Measurements from ENCODE around the gene CAPNS2. TPM values are rescaled to one million over a fixed set of nuclear protein-coding genes. Genes with fewer than 3 reads are reported as not detected.

Gene CAPNS2
- total RNA-seq, 4 donors from 2014 or later = 139 to 168 (median 163) TPM

- intact Hi-C loops (cut with DNase I; ENCODE audit: low total_unique reads) = no loop called here
- no peak for TF ChIP-seq POLR2A (IDR thresholded peaks at IDR 0.05)
- no peak for TF ChIP-seq CTCF (IDR thresholded peaks at IDR 0.05)
- H3K4me3 ChIP-seq (ENCODE audit: low read depth, poor library complexity, severe bottlenecking) = no peak overlapping the region
- WGBS, 2 donors = 86 to 97% methylated on average over 1 of the region's 1 CpG
- DNase-seq (ENCODE audit: low spot score in 2 of 2) = no peak
Measured at GRCh38 chr16:55530316-55530856, 36.1 kb upstream of the CAPNS2 start.

GRCh38 chr16:55532227-55532626 is 34.3 kb upstream of the CAPNS2 start:
- H3K4me3 ChIP-seq (ENCODE audit: low read depth, poor library complexity, severe bottlenecking) = no peak overlapping the region
- 89 to 97% methylated on average over 1 of the region's 1 CpG for WGBS, 2 donors
- DNase-seq (ENCODE audit: low spot score in 2 of 2) = no peak
- intact Hi-C loops (cut with DNase I; ENCODE audit: low total_unique reads) = no loop called here
- TF ChIP-seq CTCF (IDR thresholded peaks at IDR 0.05) (no peak), POLR2A (IDR thresholded peaks at IDR 0.05) (no peak)

- no peak overlapping the region for H3K4me3 ChIP-seq (ENCODE audit: low read depth, poor library complexity, severe bottlenecking)
- whole genome bisulfite sequencing, 2 donors = 39 to 47% methylated on average over 2 of the region's 2 CpGs
- TF ChIP-seq POLR2A (IDR thresholded peaks at IDR 0.05) = no peak
- TF ChIP-seq CTCF (IDR thresholded peaks at IDR 0.05) = no peak
- intact Hi-C loops (cut with DNase I; ENCODE audit: low total_unique reads) = no loop called here
- DNase-seq (ENCODE audit: low spot score in 2 of 2) = no peak
Measured at GRCh38 chr16:55534756-55535155, 31.7 kb upstream of the CAPNS2 start.

- no peak for TF ChIP-seq POLR2A (IDR thresholded peaks at IDR 0.05)
- no peak for TF ChIP-seq CTCF (IDR thresholded peaks at IDR 0.05)
- no peak overlapping the region for H3K4me3 ChIP-seq (ENCODE audit: low read depth, poor library complexity, severe bottlenecking)
- 43 to 51% methylated on average over 5 of the region's 5 CpGs for WGBS, 2 donors
- intact Hi-C loops (cut with DNase I; ENCODE audit: low total_unique reads) = no loop called here
- DNase-seq (ENCODE audit: low spot score in 2 of 2) = no peak
Measured at GRCh38 chr16:55539049-55539448, 27.4 kb upstream of the CAPNS2 start.

GRCh38 chr16:55539488-55539887 is 27.0 kb upstream of the CAPNS2 start:
- WGBS, 2 donors = 37 to 64% methylated on average over 1 of the region's 1 CpG
- intact Hi-C loops (cut with DNase I; ENCODE audit: low total_unique reads) = no loop called here
- TF ChIP-seq CTCF (IDR thresholded peaks at IDR 0.05) = no peak
- no peak for TF ChIP-seq POLR2A (IDR thresholded peaks at IDR 0.05)
- no peak for DNase-seq (ENCODE audit: low spot score in 2 of 2)
- no peak overlapping the region for H3K4me3 ChIP-seq (ENCODE audit: low read depth, poor library complexity, severe bottlenecking)

- intact Hi-C loops (cut with DNase I; ENCODE audit: low total_unique reads) = loop anchor here (5.0 kb wide), 2 partner anchors 73 to 157 kb away; no protein-coding TSS in a partner anchor
Measured at GRCh38 chr16:55540221-55540620, 26.3 kb upstream of the CAPNS2 start.

More at GRCh38 chr16:55540221-55540620, 26.3 kb upstream of the CAPNS2 start:
- no peak for TF ChIP-seq CTCF (IDR thresholded peaks at IDR 0.05)
- TF ChIP-seq POLR2A (IDR thresholded peaks at IDR 0.05) = no peak
- DNase-seq (ENCODE audit: low spot score in 2 of 2) = no peak
- 87 to 94% methylated on average over 1 of the region's 1 CpG for WGBS, 2 donors
- no peak overlapping the region for H3K4me3 ChIP-seq (ENCODE audit: low read depth, poor library complexity, severe bottlenecking)
